ENCODE data around the gene SPEM3. TPM values are rescaled to one million over a fixed set of nuclear protein-coding genes. Genes with fewer than 3 reads are reported as not detected.

SPEM3 gene
- total and polyA plus RNA-seq, 10 donors: not detected

DNA sequence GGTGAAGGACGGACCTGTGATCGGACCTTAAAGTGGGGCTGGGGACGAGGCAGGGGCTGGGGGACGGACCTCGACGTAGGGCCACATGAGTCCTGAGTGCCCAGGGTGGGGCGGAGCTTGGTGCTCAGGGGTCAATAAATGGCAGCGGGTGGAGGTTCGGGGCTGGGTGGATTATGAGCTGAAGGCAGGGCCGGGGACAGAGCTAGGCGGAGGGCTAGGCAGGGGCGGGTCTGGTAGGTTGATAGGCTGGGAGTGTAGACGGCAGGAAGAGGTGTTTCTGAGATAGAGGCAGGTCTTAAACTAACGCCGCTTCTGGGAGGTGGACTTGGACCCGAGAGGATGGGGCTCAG lies 16.9 kb downstream of the SPEM3 start:
- peak overlapping the region in 4 of 8 donors; percentile 23 to 58 (median 44) for H3K27ac ChIP-seq
- peaks cover 0 to 66% (median 28%) of the 10 kb centered on the region in 7 donors for H3K27me3 ChIP-seq (replicated peaks in 1 of 7)
- intact Hi-C loops (cut with DNase I; ENCODE audit: low total_unique reads): no loop called here
- H3K9me3 ChIP-seq: no peaks in the 10 kb centered on the region
- peaks cover 7 to 38% (median 25%) of the 10 kb centered on the region in 6 donors for H3K4me1 ChIP-seq
- DNase-seq: no peak
- no peaks in the 10 kb centered on the region for H3K36me3 ChIP-seq
- WGBS, 5 donors: 1 to 7% (median 4%) methylated on average over 16 of the region's 16 CpGs
- H3K4me3 ChIP-seq: peak overlapping the region in 7 of 8 donors; percentile 18 to 67 (median 38)
- TF ChIP-seq, protein P1, sequence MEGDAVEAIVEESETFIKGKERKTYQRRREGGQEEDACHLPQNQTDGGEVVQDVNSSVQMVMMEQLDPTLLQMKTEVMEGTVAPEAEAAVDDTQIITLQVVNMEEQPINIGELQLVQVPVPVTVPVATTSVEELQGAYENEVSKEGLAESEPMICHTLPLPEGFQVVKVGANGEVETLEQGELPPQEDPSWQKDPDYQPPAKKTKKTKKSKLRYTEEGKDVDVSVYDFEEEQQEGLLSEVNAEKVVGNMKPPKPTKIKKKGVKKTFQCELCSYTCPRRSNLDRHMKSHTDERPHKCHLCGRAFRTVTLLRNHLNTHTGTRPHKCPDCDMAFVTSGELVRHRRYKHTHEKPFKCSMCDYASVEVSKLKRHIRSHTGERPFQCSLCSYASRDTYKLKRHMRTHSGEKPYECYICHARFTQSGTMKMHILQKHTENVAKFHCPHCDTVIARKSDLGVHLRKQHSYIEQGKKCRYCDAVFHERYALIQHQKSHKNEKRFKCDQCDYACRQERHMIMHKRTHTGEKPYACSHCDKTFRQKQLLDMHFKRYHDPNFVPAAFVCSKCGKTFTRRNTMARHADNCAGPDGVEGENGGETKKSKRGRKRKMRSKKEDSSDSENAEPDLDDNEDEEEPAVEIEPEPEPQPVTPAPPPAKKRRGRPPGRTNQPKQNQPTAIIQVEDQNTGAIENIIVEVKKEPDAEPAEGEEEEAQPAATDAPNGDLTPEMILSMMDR (IDR thresholded peaks at IDR 0.05 in 8 of 11, conservative IDR thresholded peaks at IDR 0.05 in 3 of 11): no peak
- TF ChIP-seq POLR2AphosphoS5 (IDR thresholded peaks at IDR 0.05) (no peak), POLR2A (IDR thresholded peaks at IDR 0.05) (no peak)

DNA sequence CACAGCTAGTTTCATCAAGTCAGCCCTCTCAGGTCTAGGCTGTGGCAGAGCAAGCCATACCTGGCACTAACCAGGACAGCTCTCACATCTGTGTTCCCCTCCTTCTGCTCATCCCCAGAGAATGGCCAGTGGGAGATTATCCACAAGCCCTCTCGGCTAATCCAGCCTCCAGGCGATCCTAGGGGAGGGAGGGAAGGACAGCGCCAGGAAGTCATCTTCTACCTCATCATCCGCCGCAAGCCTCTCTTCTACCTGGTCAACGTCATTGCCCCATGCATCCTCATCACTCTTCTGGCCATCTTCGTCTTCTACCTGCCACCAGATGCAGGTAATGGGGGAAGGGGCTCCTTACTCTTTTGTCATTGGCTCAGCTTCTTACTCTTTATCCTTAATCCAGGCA lies 19.8 kb downstream of the SPEM3 start:
- 86 to 97% (median 94%) methylated on average over 7 of the region's 7 CpGs for WGBS, 5 donors
- peaks cover 0 to 49% (median 24%) of the 10 kb centered on the region in 7 donors for H3K27me3 ChIP-seq (replicated peaks in 1 of 7)
- H3K27ac ChIP-seq: no peak overlapping the region
- H3K9me3 ChIP-seq: no peaks in the 10 kb centered on the region
- no peak overlapping the region for H3K4me3 ChIP-seq
- H3K36me3 ChIP-seq: no peaks in the 10 kb centered on the region
- H3K4me1 ChIP-seq: peaks cover 4 to 30% (median 20%) of the 10 kb centered on the region in 6 donors
- intact Hi-C loops (cut with DNase I; ENCODE audit: low total_unique reads): no loop called here
- DNase-seq: no peak
- TF ChIP-seq, protein P1 (IDR thresholded peaks at IDR 0.05 in 8 of 11, conservative IDR thresholded peaks at IDR 0.05 in 3 of 11): no peak
- no peak for TF ChIP-seq POLR2A (IDR thresholded peaks at IDR 0.05)
- no peak for TF ChIP-seq POLR2AphosphoS5 (IDR thresholded peaks at IDR 0.05)

DNA sequence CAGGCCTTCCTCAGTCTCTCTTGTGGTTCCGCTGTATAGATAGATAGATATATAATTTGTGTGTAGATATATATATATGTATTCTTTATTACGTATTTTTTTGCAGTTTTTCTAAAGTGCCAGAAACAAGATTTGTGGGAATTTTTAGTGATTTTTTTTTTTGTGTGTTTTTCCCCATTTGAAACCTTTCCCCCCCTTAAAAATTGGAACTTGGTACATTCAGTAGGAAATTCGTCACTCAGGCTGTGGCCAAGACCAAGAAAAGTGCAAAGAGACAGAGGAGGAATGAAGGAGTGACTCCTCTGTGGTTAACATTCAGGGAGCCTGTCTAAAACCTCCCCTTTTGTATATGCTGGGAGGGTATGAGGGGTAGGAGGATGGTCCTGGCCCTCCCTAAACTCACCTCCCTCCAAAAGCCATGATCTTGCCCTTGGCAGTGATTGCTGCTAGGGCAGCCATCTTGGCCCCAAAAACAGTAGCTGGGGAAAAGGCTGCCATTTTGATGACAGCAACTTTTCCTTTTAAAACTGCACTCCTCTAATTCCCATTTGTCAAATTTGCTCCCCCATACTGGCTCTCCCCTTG lies 31.4 kb downstream of the SPEM3 start:
- H3K36me3 ChIP-seq: peaks cover 0 to 48% (median 27%) of the 10 kb centered on the region in 6 donors
- no peaks in the 10 kb centered on the region for H3K27me3 ChIP-seq (replicated peaks in 1 of 7)
- WGBS, 5 donors: 73 to 83% (median 77%) methylated on average over 3 of the region's 3 CpGs
- DNase-seq: no peak
- intact Hi-C loops (cut with DNase I; ENCODE audit: low total_unique reads): no loop called here
- H3K27ac ChIP-seq: no peak overlapping the region
- no peaks in the 10 kb centered on the region for H3K9me3 ChIP-seq
- H3K4me1 ChIP-seq: peaks cover 0 to 17% (median 13%) of the 10 kb centered on the region in 6 donors
- H3K4me3 ChIP-seq: no peak overlapping the region
- no peak for TF ChIP-seq POLR2AphosphoS5 (IDR thresholded peaks at IDR 0.05)
- TF ChIP-seq, protein P1 (IDR thresholded peaks at IDR 0.05 in 8 of 11, conservative IDR thresholded peaks at IDR 0.05 in 3 of 11): no peak
- no peak for TF ChIP-seq POLR2A (IDR thresholded peaks at IDR 0.05)

DNA sequence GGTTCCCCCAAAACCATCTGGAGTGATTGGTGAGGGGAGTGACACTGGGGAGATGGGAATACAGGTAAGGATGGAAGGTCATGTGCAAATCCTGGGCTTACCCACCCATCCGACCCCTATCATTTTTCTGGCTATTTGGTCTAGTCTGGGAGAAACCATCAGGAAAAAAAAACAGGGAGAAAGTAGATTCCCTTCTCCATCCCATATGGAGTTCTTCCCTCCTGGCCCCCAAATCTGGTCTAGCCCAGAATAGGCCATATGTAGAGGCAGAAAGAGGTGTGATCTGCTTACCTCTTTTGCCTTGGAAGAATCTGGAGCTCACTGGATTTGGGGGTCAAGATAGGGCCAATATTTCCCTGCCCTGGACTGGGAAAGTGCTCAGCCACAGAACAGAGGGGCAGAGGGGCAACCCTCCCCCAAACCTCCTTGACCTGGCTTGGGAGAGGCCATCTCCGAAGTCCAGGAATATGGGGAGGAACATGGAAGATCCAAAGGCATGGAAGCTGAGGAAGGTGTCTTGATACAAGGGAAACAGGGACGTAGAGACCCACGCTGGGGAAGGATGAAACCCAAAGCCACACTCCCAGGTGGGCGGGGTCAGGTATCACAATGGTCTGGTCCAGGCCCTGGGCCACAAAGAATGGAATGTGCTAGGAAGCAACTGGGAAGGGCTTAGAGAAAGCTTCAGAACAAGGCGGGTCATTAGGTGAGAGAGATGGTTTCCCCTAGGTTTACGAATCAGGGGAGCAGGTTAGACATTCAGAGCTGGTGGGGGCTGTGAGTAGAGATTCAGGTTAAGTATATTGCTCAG lies 32.4 kb downstream of the SPEM3 start:
- 92 to 100% (median 95%) methylated on average over 7 of the region's 7 CpGs for WGBS, 5 donors
- Histone ChIP-seq H3K27me3 (replicated peaks in 1 of 7) (no peaks in the 10 kb centered on the region), H3K4me3 (no peak overlapping the region), H3K4me1 (peaks cover 0 to 21% (median 14%) of the 10 kb centered on the region in 6 donors), H3K27ac (no peak overlapping the region), H3K36me3 (peaks cover 0 to 58% (median 37%) of the 10 kb centered on the region in 6 donors), H3K9me3 (no peaks in the 10 kb centered on the region)
- peak in 1 of 3 donors; percentile 11 for TF ChIP-seq POLR2AphosphoS5 (IDR thresholded peaks at IDR 0.05)
- TF ChIP-seq, protein P1 (IDR thresholded peaks at IDR 0.05 in 8 of 11, conservative IDR thresholded peaks at IDR 0.05 in 3 of 11): no peak
- DNase-seq: no peak
- intact Hi-C loops (cut with DNase I; ENCODE audit: low total_unique reads): no loop called here

All from spleen (tissue), 11 donors.